ENCODE results near the gene SPHK1.

SPHK1 gene

DNA sequence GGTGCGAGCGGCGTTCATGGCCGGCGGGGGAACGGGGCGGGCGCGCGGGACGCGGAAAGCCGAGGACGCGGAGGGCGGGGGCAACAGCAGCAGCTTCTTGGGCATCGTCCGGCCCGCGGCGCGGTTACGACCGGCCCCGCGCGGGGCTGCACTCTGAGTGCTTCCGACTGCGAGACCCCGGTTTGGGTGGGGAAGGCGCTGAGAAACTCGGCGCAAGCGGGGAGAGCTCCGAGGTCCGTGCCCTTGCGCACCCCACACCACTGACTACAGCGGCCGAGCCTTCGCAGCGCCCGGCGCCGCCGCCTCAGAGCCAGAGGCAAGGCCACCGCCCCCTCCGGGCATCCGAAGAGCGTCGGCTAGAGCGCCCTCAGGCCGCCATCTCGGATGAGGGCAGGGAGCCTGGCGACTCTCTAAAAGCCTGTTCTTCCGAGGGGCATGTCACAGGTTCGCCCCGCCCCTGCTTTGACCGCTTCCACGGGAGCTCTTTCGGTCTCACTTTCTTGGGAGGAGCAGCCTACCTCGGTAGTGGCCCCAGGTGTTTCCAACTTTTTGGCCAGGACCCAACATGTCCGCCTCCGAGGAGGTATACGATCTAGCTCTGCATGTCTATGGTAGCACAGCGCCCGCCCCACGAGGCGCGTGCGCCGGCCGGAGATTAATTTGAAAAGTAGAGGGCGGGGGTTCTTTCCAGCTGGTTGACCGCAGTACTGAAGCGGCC is 30.7 kb upstream of the SPHK1 start, which contains the start of gene PRPSAP1:
PRPSAP1 (minus strand) TSS at position 318 of the 718 bp plus-strand sequence; CDS start at position 105, 213 bp downstream.
- H3K27me3 Mint-ChIP-seq (ENCODE audit: low read depth): no peaks in the 10 kb centered on the region
- no peaks in the 10 kb centered on the region for H3K9me3 Mint-ChIP-seq
- peaks cover 6% of the 10 kb centered on the region for H3K36me3 Mint-ChIP-seq (ENCODE audit: low read depth)
- H3K4me1 Mint-ChIP-seq: peaks cover 9% of the 10 kb centered on the region
- TF ChIP-seq, protein P1, sequence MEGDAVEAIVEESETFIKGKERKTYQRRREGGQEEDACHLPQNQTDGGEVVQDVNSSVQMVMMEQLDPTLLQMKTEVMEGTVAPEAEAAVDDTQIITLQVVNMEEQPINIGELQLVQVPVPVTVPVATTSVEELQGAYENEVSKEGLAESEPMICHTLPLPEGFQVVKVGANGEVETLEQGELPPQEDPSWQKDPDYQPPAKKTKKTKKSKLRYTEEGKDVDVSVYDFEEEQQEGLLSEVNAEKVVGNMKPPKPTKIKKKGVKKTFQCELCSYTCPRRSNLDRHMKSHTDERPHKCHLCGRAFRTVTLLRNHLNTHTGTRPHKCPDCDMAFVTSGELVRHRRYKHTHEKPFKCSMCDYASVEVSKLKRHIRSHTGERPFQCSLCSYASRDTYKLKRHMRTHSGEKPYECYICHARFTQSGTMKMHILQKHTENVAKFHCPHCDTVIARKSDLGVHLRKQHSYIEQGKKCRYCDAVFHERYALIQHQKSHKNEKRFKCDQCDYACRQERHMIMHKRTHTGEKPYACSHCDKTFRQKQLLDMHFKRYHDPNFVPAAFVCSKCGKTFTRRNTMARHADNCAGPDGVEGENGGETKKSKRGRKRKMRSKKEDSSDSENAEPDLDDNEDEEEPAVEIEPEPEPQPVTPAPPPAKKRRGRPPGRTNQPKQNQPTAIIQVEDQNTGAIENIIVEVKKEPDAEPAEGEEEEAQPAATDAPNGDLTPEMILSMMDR (IDR thresholded peaks at IDR 0.05; ENCODE audit: unreplicated experiment in 3 of 3): peak; percentile 36 to 53 (median 37)
- H3K4me3 Mint-ChIP-seq: peak within 1 kb of the TSS; percentile 91 to 95 (median 95)
- peak within 1 kb of the TSS; percentile 97 to 99 (median 99) for H3K27ac Mint-ChIP-seq

DNA sequence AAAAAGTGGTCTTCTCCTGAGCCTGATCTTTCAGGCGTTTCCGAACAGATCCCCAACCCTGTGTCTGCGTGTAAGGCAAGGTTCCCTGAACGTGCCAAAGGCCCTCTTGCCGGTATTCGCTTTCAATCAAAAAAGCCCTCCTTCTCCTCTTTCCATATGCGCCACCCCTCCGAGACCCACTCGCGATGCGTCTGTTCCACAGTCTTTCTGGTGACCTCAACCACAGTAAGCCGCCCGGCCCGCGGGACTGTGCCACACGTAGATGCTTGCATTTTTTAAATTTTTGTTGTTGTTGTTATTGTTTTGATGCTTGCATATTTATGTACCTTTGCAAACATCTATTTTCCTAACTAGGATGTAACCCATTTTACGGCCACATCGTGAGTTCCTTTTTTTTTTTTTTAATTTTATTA is 30.1 kb upstream of the SPHK1 start:
- TF ChIP-seq, protein P1 (IDR thresholded peaks at IDR 0.05; ENCODE audit: unreplicated experiment in 3 of 3): no peak
- Mint-ChIP-seq H3K9me3 (no peaks in the 10 kb centered on the region), H3K36me3 (ENCODE audit: low read depth) (peaks cover 6% of the 10 kb centered on the region), H3K27me3 (ENCODE audit: low read depth) (no peaks in the 10 kb centered on the region), H3K4me3 (peak overlapping the region; percentile 91 to 93 (median 91)), H3K4me1 (peaks cover 9% of the 10 kb centered on the region), H3K27ac (peak overlapping the region; percentile 97 to 99 (median 99))

DNA sequence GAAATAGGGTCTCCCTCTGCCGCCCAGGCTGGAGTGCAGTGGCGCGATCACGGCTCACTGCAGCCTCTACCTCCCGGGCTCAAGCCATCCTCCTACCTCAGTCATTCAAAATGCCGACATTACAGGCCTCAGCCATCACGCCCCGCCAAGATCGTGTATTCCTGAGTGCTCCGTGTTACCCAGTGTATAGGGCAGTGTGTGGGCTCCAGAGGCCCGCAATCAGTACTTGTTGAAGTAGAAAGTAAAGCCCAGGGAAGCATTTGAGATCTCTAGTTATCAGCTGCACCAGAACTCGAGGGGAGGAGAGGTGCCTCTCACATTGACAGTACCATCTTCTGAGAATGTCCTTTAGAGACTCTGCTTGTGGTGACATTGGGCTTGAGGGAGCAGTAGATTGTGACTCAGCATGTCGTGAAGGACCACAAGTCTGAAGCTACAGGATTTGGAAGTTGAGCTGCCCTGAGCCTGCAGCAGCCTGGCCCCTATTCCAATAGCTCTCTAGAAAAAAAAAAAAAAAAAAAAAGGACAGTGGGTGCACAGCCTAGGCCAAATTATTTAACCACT is 29.6 kb upstream of the SPHK1 start:
- Mint-ChIP-seq H3K27me3 (ENCODE audit: low read depth) (no peaks in the 10 kb centered on the region), H3K36me3 (ENCODE audit: low read depth) (peaks cover 6% of the 10 kb centered on the region), H3K9me3 (no peaks in the 10 kb centered on the region), H3K27ac (peak overlapping the region; percentile 83 to 99 (median 97)), H3K4me3 (peak overlapping the region; percentile 83 to 91 (median 91)), H3K4me1 (peaks cover 9% of the 10 kb centered on the region)
- TF ChIP-seq, protein P1 (IDR thresholded peaks at IDR 0.05; ENCODE audit: unreplicated experiment in 3 of 3): no peak

DNA sequence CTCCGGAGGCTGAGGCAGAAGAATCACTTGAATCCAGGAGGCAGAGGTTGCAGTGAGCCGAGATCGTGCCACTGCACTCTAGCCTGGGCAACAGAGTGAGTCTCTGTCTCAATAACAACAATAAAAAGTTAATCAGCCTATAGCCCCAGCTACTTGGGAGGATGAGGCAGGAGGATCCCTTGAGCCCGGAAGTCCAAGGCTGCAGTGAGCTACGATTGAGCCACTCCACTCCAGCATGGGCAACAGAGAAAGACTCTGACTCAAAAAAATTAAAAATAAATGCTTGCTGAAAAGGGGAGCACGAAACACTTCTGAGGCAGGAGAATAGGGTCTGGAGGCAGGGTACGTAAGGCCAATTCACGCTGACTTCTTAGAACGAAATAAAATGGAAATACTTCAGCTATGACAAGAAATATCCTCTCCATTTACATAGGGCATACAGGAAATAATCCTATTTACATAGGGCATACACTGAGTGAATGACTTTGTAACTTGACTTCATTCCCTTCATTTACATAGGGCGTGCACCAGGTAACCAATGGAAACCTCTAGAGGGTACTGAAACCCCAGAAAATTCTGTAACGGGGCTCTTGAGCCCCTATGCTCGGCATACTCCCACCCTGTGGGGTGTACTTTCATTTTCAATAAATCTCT is 27.5 kb upstream of the SPHK1 start:
- H3K4me1 Mint-ChIP-seq: peaks cover 11% of the 10 kb centered on the region
- H3K9me3 Mint-ChIP-seq: no peaks in the 10 kb centered on the region
- TF ChIP-seq, protein P1 (IDR thresholded peaks at IDR 0.05; ENCODE audit: unreplicated experiment in 3 of 3): no peak
- peaks cover 2% of the 10 kb centered on the region for H3K36me3 Mint-ChIP-seq (ENCODE audit: low read depth)
- H3K27ac Mint-ChIP-seq: no peak overlapping the region
- H3K27me3 Mint-ChIP-seq (ENCODE audit: low read depth): no peaks in the 10 kb centered on the region
- peak overlapping the region in 1 of 3 experiments; percentile 46 for H3K4me3 Mint-ChIP-seq

DNA sequence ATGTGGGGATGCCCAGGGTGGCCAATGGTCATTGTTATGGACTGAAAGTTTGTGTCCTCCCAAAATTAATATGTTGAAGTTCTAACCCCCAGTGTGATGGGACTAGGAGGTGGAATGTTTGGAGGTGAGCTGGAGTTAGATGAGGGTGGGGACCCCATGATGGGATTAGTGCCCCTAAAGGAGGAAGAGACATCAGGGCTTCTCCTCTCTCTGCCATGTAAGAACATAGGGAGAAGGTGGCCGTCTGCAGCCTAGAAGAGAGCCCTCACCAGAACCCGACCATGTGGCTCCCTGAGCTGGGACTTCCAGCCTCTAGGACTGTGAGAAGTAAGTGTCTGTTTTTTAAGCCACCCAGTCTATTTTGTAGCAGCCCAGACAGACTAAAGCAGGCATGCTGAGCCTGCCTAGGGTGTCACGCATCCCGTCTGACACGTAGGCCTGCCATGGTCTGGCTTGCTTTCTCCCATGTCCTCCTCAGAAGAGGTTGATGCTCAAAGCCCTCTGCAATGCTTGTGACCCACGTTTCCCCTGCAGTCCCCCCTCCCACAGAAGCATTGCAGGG is 26.7 kb upstream of the SPHK1 start:
- peaks cover 13% of the 10 kb centered on the region for H3K4me1 Mint-ChIP-seq
- no peak overlapping the region for H3K27ac Mint-ChIP-seq
- no peaks in the 10 kb centered on the region for H3K36me3 Mint-ChIP-seq (ENCODE audit: low read depth)
- TF ChIP-seq, protein P1 (IDR thresholded peaks at IDR 0.05; ENCODE audit: unreplicated experiment in 3 of 3): no peak
- H3K27me3 Mint-ChIP-seq (ENCODE audit: low read depth): no peaks in the 10 kb centered on the region
- no peaks in the 10 kb centered on the region for H3K9me3 Mint-ChIP-seq
- H3K4me3 Mint-ChIP-seq: peak overlapping the region in 1 of 3 experiments; percentile 14

Data from nephron (organoid).